A549 (cell line): ENCODE measurements around the gene PIK3C2B. TPM values are rescaled to one million over a fixed set of nuclear protein-coding genes. Genes with fewer than 3 reads are reported as not detected.

Experiments used
- ATAC-seq, 2 experiments: fragments of 200-7000 bp in 1 of 2; fragments of >200 bp in 1 of 2; cut with Nextera tagmentation in 1 of 2; cut with Tn5 transposase in 1 of 2; 3 replicates each; pipeline versions ENCODE4 v1.8.0 to v1.9.1; 2018 to 2020; ENCODE audit warnings: mild to moderate bottlenecking in 1 of 2, moderate library complexity in 1 of 2
- CTCF ChIA-PET: fragments of 300-600 bp; sonication (Branson Sonifier 250); formaldehyde crosslinking; extraction: SDS; loops from one replicate; lab custom pipeline; 2021; ENCODE audit warnings: antibody characterized with exemption, inconsistent platforms; lab: Yijun Ruan, JAX
- POLR2A ChIA-PET: fragments of 350-600 bp; formaldehyde crosslinking; extraction: SDS; loops from one replicate; lab custom pipeline; 2021; ENCODE audit warnings: antibody characterized with exemption, inconsistent platforms; lab: Yijun Ruan, JAX
- DNase-seq, 2 experiments: peaks; one replicate each; pipeline versions ENCODE4 v3.0.0 to v3.0.0-alpha.2; 2011 to 2016; ENCODE audit warnings: low read depth in 1 of 2, low spot score in 1 of 2
- FAIRE-seq: peaks from 2 replicates; lab custom pipeline; 2011; peaks lifted over from hg19 to GRCh38; lab: Jason Lieb, UNC
- H3K27ac ChIP-seq, 2 experiments: fragments of >200 bp; sonication (Bioruptor Twin); formaldehyde crosslinking; 3 replicates each; pipeline ENCODE4 v1.5.1; 2016 to 2017
- H3K4me1 ChIP-seq: fragments of >200 bp; sonication (Bioruptor Twin); formaldehyde crosslinking; 3 replicates; pipeline ENCODE4 v1.6.1; 2016
- H3K4me2 ChIP-seq: fragments of >200 bp; sonication (Bioruptor Twin); formaldehyde crosslinking; 3 replicates; pipeline ENCODE4 v1.6.1; 2016
- H3K4me3 ChIP-seq: fragments of >200 bp; sonication (Bioruptor Twin); formaldehyde crosslinking; 3 replicates; pipeline ENCODE4 v1.5.1; 2016
- H3K9me3 ChIP-seq: fragments of >200 bp; sonication (Bioruptor Twin); formaldehyde crosslinking; 3 replicates; pipeline ENCODE4 v1.6.1; 2016
- ATOH8 ChIP-seq: fragments of 250-450 bp; sonication (Bioruptor Pico); IDR thresholded peaks from 2 replicates; pipeline ENCODE4 v1.5.0; 2020; ENCODE audit warnings: low read depth, mild to moderate bottlenecking, moderate library complexity
- CBX2 ChIP-seq: fragments of 200-600 bp; sonication (generic); IDR thresholded peaks from 2 replicates; pipeline ENCODE4 v1.6.1; 2016; ENCODE audit warnings: low read depth, mild to moderate bottlenecking, borderline replicate concordance
- CBX8 ChIP-seq: fragments of 200-600 bp; sonication (generic); IDR thresholded peaks from 2 replicates; pipeline ENCODE4 v1.6.1; 2016
- CEBPB ChIP-seq, 2 experiments: fragments of >200 bp in 1 of 2; sonication (Bioruptor Twin) in 1 of 2; formaldehyde crosslinking in 1 of 2; IDR thresholded peaks; 2 replicates each; pipeline ENCODE4 v1.6.1; 2012 to 2016
- EP300 ChIP-seq, 2 experiments: fragments of >200 bp; sonication (Bioruptor Twin); formaldehyde crosslinking; IDR thresholded peaks; 2 replicates in 1 of 2; 3 replicates in 1 of 2; pipeline ENCODE4 v1.6.1; 2016 to 2017
- ESRRA ChIP-seq: fragments of 150-350 bp; IDR thresholded peaks from 2 replicates; pipeline ENCODE4 v1.6.1; 2014; ENCODE audit warnings: mild to moderate bottlenecking, low read length, borderline replicate concordance
- FOSB ChIP-seq: fragments of 250-450 bp; sonication (Bioruptor Pico); IDR thresholded peaks from 2 replicates; pipeline ENCODE4 v1.5.0; 2020; ENCODE audit warnings: mild to moderate bottlenecking, moderate library complexity
- HDAC2 ChIP-seq: fragments of 200-600 bp; sonication (generic); IDR thresholded peaks from 2 replicates; pipeline ENCODE4 v1.6.1; 2016
- HOXA7 ChIP-seq: fragments of 250-450 bp; sonication (Bioruptor Pico); IDR thresholded peaks from 2 replicates; pipeline ENCODE4 v1.5.0; 2020; ENCODE audit warnings: mild to moderate bottlenecking, moderate library complexity
- JUNB ChIP-seq: fragments of >200 bp; sonication (Bioruptor Twin); formaldehyde crosslinking; IDR thresholded peaks from 2 replicates; pipeline ENCODE4 v1.6.1; 2016
- MAFK ChIP-seq: fragments of 450-650 bp; IDR thresholded peaks from 2 replicates; pipeline ENCODE4 v1.6.1; 2014; ENCODE audit not compliant: partially characterized antibody
- MAZ ChIP-seq: fragments of 150-350 bp; IDR thresholded peaks from 2 replicates; pipeline ENCODE4 v1.6.1; 2014; ENCODE audit warnings: antibody characterized with exemption, low read depth, low read length, borderline replicate concordance
- NFE2L2 ChIP-seq: fragments of 150-350 bp; conservative IDR thresholded peaks from 2 replicates; pipeline ENCODE4 v1.6.1; 2014; ENCODE audit warnings: low read length
- PHF8 ChIP-seq: fragments of 200-600 bp; sonication (generic); IDR thresholded peaks from 2 replicates; pipeline ENCODE4 v1.6.1; 2016; ENCODE audit warnings: low read depth, mild to moderate bottlenecking, antibody characterized with exemption, moderate library complexity, borderline replicate concordance
- RAD21 ChIP-seq, 2 experiments: fragments of >200 bp in 1 of 2; sonication (Bioruptor Twin) in 1 of 2; formaldehyde crosslinking in 1 of 2; IDR thresholded peaks in 1 of 2; conservative IDR thresholded peaks in 1 of 2; 2 replicates in 1 of 2; 3 replicates in 1 of 2; pipeline ENCODE4 v1.6.1; 2012 to 2018; ENCODE audit warnings: inconsistent platforms in 1 of 2
- WGBS: methylation state at CpG from one replicate; pipeline ENCODE4 v1.1.6; 2017; ENCODE audit errors: missing lambda C conversion rate; 5-methylcytosine and 5-hydroxymethylcytosine counted together
- polyA plus RNA-seq, 4 experiments: library from polyadenylated mRNA; depleted of rRNA in 3 of 4; stranded (reverse); fragments of >200 nt; fragmentation: RNase III in 1 of 4; extraction: RNeasy Plus Mini Kit Qiagen cat#74134 plus additional on column Dnase treatment in 1 of 4; gene quantifications; 2 replicates in 3 of 4; 3 replicates in 1 of 4; pipeline ENCODE4 v1.2.3, GENCODE V29; 2011 to 2017
- TF ChIP-seq, protein P1 (sequence below): IDR thresholded peaks from 2 replicates; pipeline ENCODE4 v1.6.1; 2012; ENCODE audit warnings: low read depth, borderline replicate concordance
- TF ChIP-seq, protein P2 (sequence below): IDR thresholded peaks from 2 replicates; pipeline ENCODE4 v1.6.1; 2012

The PIK3C2B gene
- polyA plus RNA-seq, 2 of the 4 experiments (the other 2 are of a cell fraction) = 9.2 to 9.7 TPM

- TF ChIP-seq EP300 (IDR thresholded peaks at IDR 0.05) = no peak
Observed at GRCh38 chr1:204460346-204460745, 34.3 kb downstream of the PIK3C2B start (continued).

- TF ChIP-seq CBX8 = no peak
- TF ChIP-seq HOXA7 (CRISPR knock-in tag) = no peak
- no peak for TF ChIP-seq HDAC2
- TF ChIP-seq, protein P1, sequence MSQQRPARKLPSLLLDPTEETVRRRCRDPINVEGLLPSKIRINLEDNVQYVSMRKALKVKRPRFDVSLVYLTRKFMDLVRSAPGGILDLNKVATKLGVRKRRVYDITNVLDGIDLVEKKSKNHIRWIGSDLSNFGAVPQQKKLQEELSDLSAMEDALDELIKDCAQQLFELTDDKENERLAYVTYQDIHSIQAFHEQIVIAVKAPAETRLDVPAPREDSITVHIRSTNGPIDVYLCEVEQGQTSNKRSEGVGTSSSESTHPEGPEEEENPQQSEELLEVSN = no peak
- no peak for TF ChIP-seq CBX2
- TF ChIP-seq RAD21 (conservative IDR thresholded peaks at IDR 0.05 in 1 of 2, IDR thresholded peaks at IDR 0.05 in 1 of 2) = no peak
- no peak for TF ChIP-seq JUNB
- no peak for TF ChIP-seq PHF8
- no peak for TF ChIP-seq NFE2L2
- TF ChIP-seq, protein P2, sequence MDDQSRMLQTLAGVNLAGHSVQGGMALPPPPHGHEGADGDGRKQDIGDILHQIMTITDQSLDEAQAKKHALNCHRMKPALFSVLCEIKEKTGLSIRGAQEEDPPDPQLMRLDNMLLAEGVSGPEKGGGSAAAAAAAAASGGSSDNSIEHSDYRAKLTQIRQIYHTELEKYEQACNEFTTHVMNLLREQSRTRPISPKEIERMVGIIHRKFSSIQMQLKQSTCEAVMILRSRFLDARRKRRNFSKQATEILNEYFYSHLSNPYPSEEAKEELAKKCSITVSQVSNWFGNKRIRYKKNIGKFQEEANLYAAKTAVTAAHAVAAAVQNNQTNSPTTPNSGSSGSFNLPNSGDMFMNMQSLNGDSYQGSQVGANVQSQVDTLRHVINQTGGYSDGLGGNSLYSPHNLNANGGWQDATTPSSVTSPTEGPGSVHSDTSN = no peak
- TF ChIP-seq ATOH8 (CRISPR knock-in tag) = no peak
- FAIRE-seq = no peak
- no peak for DNase-seq
- no peak overlapping the region for H3K27ac ChIP-seq
- H3K9me3 ChIP-seq = no peaks in the 10 kb centered on the region
- no peaks in the 10 kb centered on the region for H3K4me1 ChIP-seq
- CTCF ChIA-PET = interaction anchor here (1.8 to 6.2 kb wide), 3 partner anchors 13 to 43 kb away, joined by 8 to 74 read pairs (median 8); no protein-coding TSS in a partner anchor
- no peak for ATAC-seq
- 81% methylated on average over 4 of the region's 4 CpGs for WGBS
- POLR2A ChIA-PET = no interaction called here
- H3K4me2 ChIP-seq = no peak overlapping the region
- no peak overlapping the region for H3K4me3 ChIP-seq
Observed at GRCh38 chr1:204459706-204460105, 34.9 kb downstream of the PIK3C2B start.

GRCh38 chr1:204457666-204458065 is 36.9 kb downstream of the PIK3C2B start:
- WGBS = 95% methylated on average over 5 of the region's 5 CpGs
- ChIA-PET POLR2A (interaction anchor here (0.9 kb wide), 1 partner anchor 10 kb away, joined by 3 read pairs; no protein-coding TSS in a partner anchor), CTCF (interaction anchor here (0.7 to 18.2 kb wide), 8 partner anchors 9 to 393 kb away, joined by 3 to 530 read pairs (median 8); partner anchors contain the start of gene PIK3C2B)
- Histone ChIP-seq H3K27ac (no peak overlapping the region), H3K4me1 (no peaks in the 10 kb centered on the region), H3K9me3 (no peaks in the 10 kb centered on the region), H3K4me3 (no peak overlapping the region), H3K4me2 (no peak overlapping the region)
- FAIRE-seq = no peak
- DNase-seq = no peak
- no peak for TF ChIP-seq MAZ
- TF ChIP-seq MAFK = peak; percentile 39
- no peak for ATAC-seq

- no peak for FAIRE-seq
- no peak overlapping the region for H3K4me2 ChIP-seq
- WGBS = 82% methylated on average over 11 of the region's 11 CpGs
- peak; percentile 37; a peak in 2 of 6 replicates for ATAC-seq
- DNase-seq = no peak
- ChIA-PET POLR2A (interaction anchor here (0.9 kb wide), 1 partner anchor 9 kb away, joined by 3 read pairs; no protein-coding TSS in a partner anchor), CTCF (interaction anchor here (0.7 to 18.2 kb wide), 6 partner anchors 10 to 246 kb away, joined by 3 to 530 read pairs (median 16); partner anchors contain the start of gene PIK3C2B)
- H3K9me3 ChIP-seq = no peaks in the 10 kb centered on the region
- no peak overlapping the region for H3K4me3 ChIP-seq
- H3K4me1 ChIP-seq = no peaks in the 10 kb centered on the region
- no peak for TF ChIP-seq MAFK
- TF ChIP-seq CEBPB (IDR thresholded peaks at IDR 0.05) = no peak
- TF ChIP-seq ESRRA = no peak
- no peak for TF ChIP-seq ATOH8 (CRISPR knock-in tag)
- no peak for TF ChIP-seq HOXA7 (CRISPR knock-in tag)
- TF ChIP-seq FOSB (CRISPR knock-in tag) = no peak
- no peak overlapping the region for H3K27ac ChIP-seq
Observed at GRCh38 chr1:204456826-204457442, 37.7 kb downstream of the PIK3C2B start.
